Fibroblast of villous mesenchyme (primary cell): ENCODE results near the gene CDC37. TPM values are rescaled to one million over a fixed set of nuclear protein-coding genes. Genes with fewer than 3 reads are reported as not detected.

Experiments
- DNase-seq: peaks from one replicate; pipeline ENCODE4 v3.0.0-alpha.2; 2010; ENCODE audit warnings: low read depth
- H3K4me3 ChIP-seq: 2 replicates; pipeline ENCODE4 v1.5.1; 2011; ENCODE audit warnings: low read depth, mild to moderate bottlenecking, low read length
- CTCF ChIP-seq: IDR thresholded peaks from 2 replicates; pipeline ENCODE4 v1.5.1; 2012; ENCODE audit warnings: low read depth, mild to moderate bottlenecking, low read length; ENCODE audit not compliant: insufficient read depth
- total RNA-seq: library from RNA; depleted of rRNA; stranded (reverse); fragments of >200 nt; gene quantifications from 2 replicates; pipeline ENCODE4 v1.2.3, GENCODE V29; 2012

The CDC37 gene
- total RNA-seq, 1 donor = 164 TPM

DNA sequence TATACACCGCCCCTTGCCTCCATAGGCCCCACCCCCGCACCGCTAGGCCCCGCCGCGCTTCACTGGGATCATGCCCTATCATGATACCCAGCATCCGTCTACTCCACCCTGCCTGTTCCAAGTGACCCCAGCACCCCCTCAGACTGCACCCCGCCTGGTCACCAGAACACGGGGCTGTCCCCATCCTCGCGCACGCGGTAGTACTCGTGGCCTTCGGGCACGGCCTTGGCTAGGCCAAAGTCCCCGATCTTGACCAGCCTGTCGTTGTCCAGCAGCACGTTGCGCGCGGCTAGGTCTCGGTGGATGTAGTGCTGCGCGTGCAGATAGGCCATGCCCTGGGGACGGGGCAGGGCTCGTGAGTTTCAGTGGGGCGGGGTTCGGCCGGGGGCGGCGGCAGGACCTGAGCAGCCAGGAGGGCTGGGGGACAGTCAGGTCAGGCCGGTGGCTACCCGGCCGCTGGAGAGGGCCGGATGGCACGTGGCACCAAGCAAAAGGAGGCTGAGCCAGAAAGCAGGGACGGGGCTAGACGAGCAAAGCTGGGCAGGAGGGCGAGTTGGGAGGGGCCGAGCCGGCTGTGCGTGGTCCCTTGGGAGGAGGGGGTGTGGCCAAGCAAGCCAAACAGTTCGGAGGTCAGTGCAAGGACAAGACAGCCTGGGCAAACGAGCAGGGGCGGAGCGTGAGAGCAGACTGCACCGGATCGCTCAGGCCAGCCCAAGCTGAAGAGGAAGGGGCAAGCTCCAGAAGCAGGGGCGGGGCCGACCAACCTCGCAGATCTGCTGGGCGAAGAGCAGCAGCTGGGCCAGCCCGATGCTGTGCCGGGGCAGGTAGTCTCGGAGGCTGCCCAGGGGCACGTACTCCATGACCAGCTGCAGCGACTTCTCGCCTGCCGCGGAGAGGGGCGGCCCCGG lies 50.3 kb downstream of the CDC37 start:
- DNase-seq = peak; percentile 71
- TF ChIP-seq CTCF = no peak
- H3K4me3 ChIP-seq = no peak overlapping the region

GRCh38 chr19:10346509-10346908 lies 56.8 kb downstream of the CDC37 start:
- TF ChIP-seq CTCF = no peak
- peak; percentile 74 for DNase-seq
- no peak overlapping the region for H3K4me3 ChIP-seq

DNA sequence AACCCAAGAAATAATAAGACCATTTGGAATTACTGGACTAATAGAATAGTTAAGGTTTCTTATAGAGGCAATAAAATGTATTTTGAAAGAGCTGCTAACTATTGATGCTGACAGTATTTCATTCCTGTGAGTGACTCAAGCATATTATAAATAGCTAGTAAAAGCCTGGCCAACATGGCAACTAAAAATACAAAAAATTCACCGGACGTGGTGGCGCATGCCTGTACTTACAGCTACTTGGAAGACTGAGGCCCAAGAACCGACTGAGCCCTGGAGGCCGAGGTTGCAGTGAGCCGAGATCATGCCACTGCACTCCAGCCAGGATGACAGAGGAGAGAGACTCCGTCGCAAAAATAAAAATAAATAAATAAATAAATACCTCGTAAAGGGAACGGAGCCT lies 58.6 kb downstream of the CDC37 start:
- no peak overlapping the region for H3K4me3 ChIP-seq
- DNase-seq = no peak
- TF ChIP-seq CTCF = no peak

DNA sequence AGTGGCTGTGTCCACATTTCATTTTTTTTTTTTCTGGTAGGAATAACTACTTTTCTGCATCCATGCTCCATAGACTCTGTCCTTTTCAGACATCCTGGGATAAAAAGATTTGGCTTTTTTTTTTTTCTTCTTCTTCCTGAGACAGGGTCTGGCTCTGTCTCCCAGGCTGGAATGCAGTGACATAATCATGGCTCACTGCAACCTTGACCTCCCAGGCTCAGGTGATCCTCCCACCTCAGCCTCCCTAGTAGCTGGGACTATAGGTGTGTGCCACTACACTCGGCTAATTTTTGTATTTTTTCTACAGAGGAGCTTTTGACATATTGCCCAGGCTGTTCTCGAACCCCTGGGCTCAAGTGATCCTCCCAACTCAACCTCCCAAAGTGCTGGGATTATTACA lies 59.8 kb downstream of the CDC37 start:
- TF ChIP-seq CTCF = no peak
- H3K4me3 ChIP-seq = no peak overlapping the region
- no peak for DNase-seq

Other genes starting within 250 kb of the CDC37 start
- 56.1 and 60.2 TPM in 2 replicates for gene DNMT1, start 208.6 kb downstream of the CDC37 start, total RNA-seq
- gene S1PR2, start 172.2 kb downstream of the CDC37 start, total RNA-seq = 33.2 and 35.4 TPM in 2 replicates
- 42.3 and 51.5 TPM in 2 replicates for gene MRPL4, start 151.3 kb downstream of the CDC37 start, total RNA-seq
- 75.1 and 244 TPM in 2 replicates for gene ICAM1, start 132.4 kb downstream of the CDC37 start, total RNA-seq
- gene ICAM4, start 116.6 kb downstream of the CDC37 start, total RNA-seq = 3.2 and 4.7 TPM in 2 replicates
- gene ICAM5, start 113.6 kb downstream of the CDC37 start, total RNA-seq = 5.5 and 11.7 TPM in 2 replicates
- 0.32 and 0.43 TPM in 2 replicates for gene ZGLP1, start 93.7 kb downstream of the CDC37 start, total RNA-seq
- gene FDX2, start 87.5 kb downstream of the CDC37 start, total RNA-seq = 24.2 and 30.3 TPM in 2 replicates
- 10.4 and 11.0 TPM in 2 replicates for gene RAVER1, start 70.0 kb downstream of the CDC37 start, total RNA-seq
- 4.3 and 7.4 TPM in 2 replicates for gene ICAM3, start 63.9 kb downstream of the CDC37 start, total RNA-seq
- 83.8 and 96.6 TPM in 2 replicates for gene TYK2, start 23.0 kb downstream of the CDC37 start, total RNA-seq
- gene PDE4A, start 17.0 kb upstream of the CDC37 start, total RNA-seq = 3.9 and 4.8 TPM in 2 replicates
- 60.5 and 61.5 TPM in 2 replicates for gene KEAP1, start 99.8 kb upstream of the CDC37 start, total RNA-seq
- 1.3 and 2.9 TPM in 2 replicates for gene S1PR5, start 113.9 kb upstream of the CDC37 start, total RNA-seq
- 16.0 and 18.4 TPM in 2 replicates for gene ATG4D, start 140.4 kb upstream of the CDC37 start, total RNA-seq
- 4.5 and 5.6 TPM in 2 replicates for gene KRI1, start 162.5 kb upstream of the CDC37 start, total RNA-seq
- gene CDKN2D, start 165.4 kb upstream of the CDC37 start, total RNA-seq = 6.0 and 6.1 TPM in 2 replicates
- 6.1 and 13.4 TPM in 2 replicates for gene AP1M2, start 183.8 kb upstream of the CDC37 start, total RNA-seq
- 81.8 and 88.5 TPM in 2 replicates for gene SLC44A2, start 222.0 kb upstream of the CDC37 start, total RNA-seq